Pancreas (tissue), 10 donors: ENCODE data around the gene SAMM50. TPM values are rescaled to one million over a fixed set of nuclear protein-coding genes. Genes with fewer than 3 reads are reported as not detected.

ENCODE experiments used
- ATAC-seq, 4 donors: fragments of 200-7000 bp; cut with Tn5 transposase; one replicate each; pipeline versions ENCODE4 v1.8.0 to v1.9.1; 2020; ENCODE audit warnings: mild to moderate bottlenecking in 4 of 4, moderate library complexity in 4 of 4
- DNase-seq, 6 donors: peaks; one replicate each; pipeline ENCODE4 v3.0.0-alpha.2; 2020
- FAIRE-seq: peaks from 2 replicates; lab custom pipeline; 2012; peaks lifted over from hg19 to GRCh38; lab: Jason Lieb, UNC
- H3K27ac ChIP-seq, 4 donors: fragments of 200-600 bp; sonication (generic); 1 replicate in 3 of 4; 2 replicates in 1 of 4; pipeline versions ENCODE4 v1.5.0 to v1.8.0; 2020
- H3K27me3 ChIP-seq, 4 donors: fragments of 200-600 bp; one replicate each; pipeline ENCODE4 v1.8.0; 2021
- H3K36me3 ChIP-seq, 3 donors: fragments of 200-600 bp; sonication (generic) in 1 of 3; one replicate each; pipeline versions ENCODE4 v1.5.0 to v1.8.0; 2020 to 2021
- H3K4me1 ChIP-seq, 3 donors: fragments of 200-600 bp; one replicate each; pipeline ENCODE4 v1.8.0; 2021
- H3K4me3 ChIP-seq, 4 donors: fragments of 200-600 bp; sonication (generic) in 2 of 4; one replicate each; pipeline versions ENCODE4 v1.5.0 to v1.8.0; 2020 to 2021
- H3K9me3 ChIP-seq, 4 donors: fragments of 200-600 bp; one replicate each; pipeline ENCODE4 v1.8.0; 2021
- CTCF ChIP-seq, 4 donors: fragments of 200-600 bp; sonication (generic) in 3 of 4; IDR thresholded peaks; one replicate each; pipeline versions ENCODE4 v1.5.0 to v1.8.0; 2021; ENCODE audit warnings: antibody characterized with exemption in 4 of 4
- WGBS, 2 donors: extraction: QIAGEN DNeasy Blood & Tissue Kit; methylation state at CpG; one replicate each; pipeline ENCODE4 v1.1.7; 2013; 5-methylcytosine and 5-hydroxymethylcytosine counted together
- intact Hi-C, 3 donors: fragments of 100-400 bp; cut with DNase I; formaldehyde crosslinking; loops; one replicate each; pipeline versions ENCODE4 v1.11.1 to v1.14.2; 2022
- polyA plus RNA-seq, 2 donors: library from polyadenylated mRNA; stranded (reverse); fragments of 200-250 nt; gene quantifications; one replicate each; pipeline ENCODE4 v1.2.3, GENCODE V29; 2013
- total RNA-seq, 6 donors: library from RNA; stranded (reverse); fragmentation: NEBNext Ultra II Directional in 4 of 6; extraction: Animal tissue kit (Norgen Biotek cat#: 25700) in 4 of 6; gene quantifications; one replicate each; pipeline versions ENCODE4 v1.2.1 to v1.2.4, GENCODE V29; 2021 to 2023
- donor health status: healthy with polysubstance abuse.
- donor health status: DM: no; HTN: no; CAD: no; lungs with moderate emphysema.
- donor health status: DM: no; HTN: no; CAD: no.
- donor health status: control.
- donor health status: control.
- donor health status: Bipolar disorder and iron deficiency.
- donor health status: DM: yes; HTN: yes; CAD: no.
- donor health status: DM: no; HTN: no; CAD: no.
- donor health status: DM: no; HTN: no; CAD: no.
- donor health status: DM: yes; HTN: yes; CAD: no.

The SAMM50 gene
- total and polyA plus RNA-seq, 8 donors, result 9.1 to 24.4 (median 17.5) TPM

DNA sequence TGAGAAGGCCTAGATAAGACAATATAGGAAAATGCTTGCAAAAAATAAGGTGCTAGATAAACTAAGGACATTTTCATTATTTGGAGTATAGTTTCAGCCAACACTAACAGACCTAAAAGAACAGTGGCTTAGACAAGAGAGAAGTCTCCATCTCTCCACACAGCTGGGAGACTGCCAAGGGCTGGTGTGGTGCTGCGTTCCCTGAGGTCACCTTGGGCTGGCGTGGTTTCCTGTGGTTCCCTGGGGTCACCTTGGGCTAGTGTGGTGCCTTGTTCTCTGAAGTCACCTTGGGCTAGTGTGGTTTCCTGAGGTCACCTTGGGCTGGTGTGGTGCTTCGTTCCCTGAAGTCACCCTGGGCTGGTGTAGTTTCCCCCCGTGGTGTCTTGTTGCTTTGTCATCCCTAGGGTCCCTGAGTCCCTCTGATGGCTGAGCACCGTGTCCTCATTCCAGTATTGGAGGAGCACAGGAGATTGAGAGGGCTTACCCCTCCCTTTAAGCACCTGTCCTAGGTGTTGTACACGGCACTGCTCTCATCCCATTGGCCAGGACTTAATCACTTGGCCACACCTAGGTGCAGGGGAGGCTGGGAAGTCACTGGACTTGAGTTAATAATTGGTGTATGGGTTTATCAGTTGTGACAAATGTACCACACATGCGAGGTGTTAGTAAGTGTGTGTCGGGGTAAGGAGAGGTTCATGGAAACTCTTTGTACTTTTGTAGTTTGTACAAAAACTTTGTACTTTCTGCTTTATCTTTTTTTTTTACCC is 14.9 kb downstream of the SAMM50 start:
- DNase-seq, result no peak
- no peak overlapping the region for H3K27ac ChIP-seq
- 64 to 65% methylated on average over 8 of the region's 8 CpGs for WGBS, 2 donors

GRCh38 chr22:43971112-43971511 is 15.9 kb downstream of the SAMM50 start:
- Histone ChIP-seq H3K27ac (no peak overlapping the region), H3K4me1 (no peaks in the 10 kb centered on the region), H3K36me3 (peaks cover 0 to 42% (median 13%) of the 10 kb centered on the region in 3 donors), H3K27me3 (no peaks in the 10 kb centered on the region), H3K9me3 (no peaks in the 10 kb centered on the region), H3K4me3 (no peak overlapping the region)
- FAIRE-seq (no peak), ATAC-seq (no peak), DNase-seq (no peak)
- intact Hi-C loops, result no loop called here
- 87 to 91% methylated on average over 8 of the region's 8 CpGs for WGBS, 2 donors
- TF ChIP-seq CTCF (IDR thresholded peaks at IDR 0.05), result no peak

More for the DNA sequence above, 14.9 kb downstream of the SAMM50 start:
- intact Hi-C loops, result no loop called here
- no peak overlapping the region for H3K4me3 ChIP-seq
- ATAC-seq (peak in 2 of 4 donors; percentile 57 to 67), FAIRE-seq (no peak)
- H3K9me3 ChIP-seq, result no peaks in the 10 kb centered on the region
- peaks cover 0 to 47% (median 12%) of the 10 kb centered on the region in 3 donors for H3K36me3 ChIP-seq
- H3K4me1 ChIP-seq, result no peaks in the 10 kb centered on the region
- TF ChIP-seq CTCF (IDR thresholded peaks at IDR 0.05), result no peak
- H3K27me3 ChIP-seq, result no peaks in the 10 kb centered on the region

DNA sequence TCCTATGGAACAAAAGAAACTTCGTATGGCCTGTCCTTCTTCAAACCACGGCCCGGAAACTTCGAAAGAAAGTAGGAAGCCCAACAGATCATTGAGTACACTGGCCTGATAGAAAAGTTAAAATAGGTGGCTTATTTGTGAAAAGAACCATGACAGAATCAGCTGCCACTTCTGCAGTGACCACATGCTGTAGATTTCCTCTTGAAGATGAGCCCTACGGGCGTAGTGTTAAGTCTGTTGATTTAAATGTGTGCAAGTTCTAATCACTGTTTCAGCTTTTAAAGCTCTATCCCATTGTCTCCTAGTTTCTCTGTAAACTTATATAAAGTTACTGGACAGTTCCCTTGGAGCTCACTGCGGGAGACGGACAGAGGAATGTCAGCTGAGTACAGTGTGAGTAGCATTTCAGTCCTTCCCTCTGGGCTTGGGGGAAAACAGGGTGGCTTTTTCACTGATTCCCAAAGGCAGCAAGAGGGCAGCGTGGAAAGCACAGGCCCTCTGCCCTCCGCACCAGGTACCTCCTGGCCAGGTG is 17.8 kb downstream of the SAMM50 start:
- DNase-seq (no peak), FAIRE-seq (no peak), ATAC-seq (no peak)
- no peak overlapping the region for H3K4me3 ChIP-seq
- no peaks in the 10 kb centered on the region for H3K9me3 ChIP-seq
- intact Hi-C loops, result no loop called here
- H3K36me3 ChIP-seq, result peaks cover 0 to 37% (median 18%) of the 10 kb centered on the region in 3 donors
- no peaks in the 10 kb centered on the region for H3K4me1 ChIP-seq
- H3K27ac ChIP-seq, result no peak overlapping the region
- 93 to 94% methylated on average over 10 of the region's 10 CpGs for WGBS, 2 donors
- no peaks in the 10 kb centered on the region for H3K27me3 ChIP-seq
- TF ChIP-seq CTCF (IDR thresholded peaks at IDR 0.05), result no peak

GRCh38 chr22:43974028-43974545 is 18.8 kb downstream of the SAMM50 start:
- intact Hi-C loops, result no loop called here
- H3K4me1 ChIP-seq, result no peaks in the 10 kb centered on the region
- H3K36me3 ChIP-seq, result peaks cover 0 to 40% (median 18%) of the 10 kb centered on the region in 3 donors
- no peak for ATAC-seq
- H3K9me3 ChIP-seq, result no peaks in the 10 kb centered on the region
- no peak for TF ChIP-seq CTCF (IDR thresholded peaks at IDR 0.05)
- H3K4me3 ChIP-seq, result no peak overlapping the region
- DNase-seq, result no peak
- 89 to 91% methylated on average over 19 of the region's 19 CpGs for WGBS, 2 donors
- H3K27ac ChIP-seq, result no peak overlapping the region
- H3K27me3 ChIP-seq, result no peaks in the 10 kb centered on the region
- no peak for FAIRE-seq

DNA sequence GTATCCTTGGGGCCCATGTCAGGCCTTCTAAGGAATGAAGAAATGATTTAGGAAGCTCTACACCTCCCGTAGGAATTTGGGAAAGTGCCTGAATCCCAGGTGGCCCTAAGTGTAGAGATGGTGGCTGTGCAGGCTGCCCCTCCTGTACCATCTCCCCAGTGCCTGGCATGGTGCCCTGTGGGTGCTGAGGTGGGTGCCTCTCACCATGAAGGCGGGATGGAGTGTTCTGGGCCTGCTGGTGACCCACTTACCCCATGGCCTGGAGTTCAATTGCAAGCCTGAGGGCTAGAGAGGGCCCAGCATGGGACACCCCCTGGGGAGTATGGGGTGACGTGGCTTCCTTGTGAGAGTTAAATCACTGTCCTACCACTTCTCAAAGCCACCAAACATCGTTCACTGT is 19.8 kb downstream of the SAMM50 start:
- no peaks in the 10 kb centered on the region for H3K27me3 ChIP-seq
- H3K36me3 ChIP-seq, result peaks cover 0 to 42% (median 18%) of the 10 kb centered on the region in 3 donors
- 70 to 84% methylated on average over 4 of the region's 4 CpGs for WGBS, 2 donors
- FAIRE-seq (no peak), DNase-seq (no peak), ATAC-seq (no peak)
- intact Hi-C loops, result no loop called here
- no peak for TF ChIP-seq CTCF (IDR thresholded peaks at IDR 0.05)
- no peak overlapping the region for H3K27ac ChIP-seq
- H3K4me1 ChIP-seq, result no peaks in the 10 kb centered on the region
- H3K4me3 ChIP-seq, result no peak overlapping the region
- no peaks in the 10 kb centered on the region for H3K9me3 ChIP-seq
